Sigmoid colon (tissue), 7 donors: ENCODE results near the gene PPM1M. TPM values are rescaled to one million over a fixed set of nuclear protein-coding genes. Genes with fewer than 3 reads are reported as not detected.
A peak's percentile ranks its signal among the peaks of the same experiment; 100 is the strongest.

Source experiments
- DNase-seq: peaks from one replicate; pipeline ENCODE4 v3.0.0-alpha.2; 2019
- H3K27ac ChIP-seq, 4 donors: fragments of 200-600 bp; sonication (generic); one replicate each; pipeline ENCODE4 v1.5.1; 2016 to 2019; ENCODE audit warnings: mild to moderate bottlenecking in 1 of 4
- H3K27me3 ChIP-seq, 3 donors: fragments of 200-600 bp; sonication (generic); one replicate each; pipeline ENCODE4 v1.5.1; 2019; ENCODE audit warnings: mild to moderate bottlenecking in 1 of 3
- H3K36me3 ChIP-seq, 4 donors: fragments of 200-600 bp; sonication (generic); one replicate each; pipeline ENCODE4 v1.5.1; 2016 to 2019
- H3K4me1 ChIP-seq, 4 donors: fragments of 200-600 bp; sonication (generic); one replicate each; pipeline ENCODE4 v1.5.1; 2017 to 2019
- H3K4me3 ChIP-seq, 4 donors: fragments of 200-600 bp; sonication (generic); one replicate each; pipeline ENCODE4 v1.5.1; 2017 to 2019; ENCODE audit warnings: mild to moderate bottlenecking in 2 of 4, moderate library complexity in 1 of 4
- H3K9me3 ChIP-seq, 4 donors: fragments of 200-600 bp in 3 of 4; sonication (generic) in 3 of 4; one replicate each; pipeline versions ENCODE4 v1.5.1 to v1.6.1; 2013 to 2019
- CTCF ChIP-seq, 4 experiments: fragments of 450-650 bp in 3 of 4; fragments of 200-600 bp in 1 of 4; IDR thresholded peaks; one replicate each; pipeline ENCODE4 v1.5.1; 2016 to 2019; ENCODE audit warnings: antibody characterized with exemption in 4 of 4, mild to moderate bottlenecking in 3 of 4, moderate library complexity in 2 of 4
- EP300 ChIP-seq, 4 donors: sonication (generic); formaldehyde crosslinking; IDR thresholded peaks; one replicate each; pipeline ENCODE4 v1.6.1; 2017; ENCODE audit warnings: antibody characterized with exemption in 4 of 4
- POLR2A ChIP-seq, 2 donors: fragments of 450-650 bp; IDR thresholded peaks; one replicate each; pipeline ENCODE4 v1.6.1; 2016; ENCODE audit warnings: antibody characterized with exemption in 2 of 2, mild to moderate bottlenecking in 2 of 2, moderate library complexity in 2 of 2
- POLR2AphosphoS5 ChIP-seq, 4 donors: sonication (generic); formaldehyde crosslinking; IDR thresholded peaks; one replicate each; pipeline ENCODE4 v1.6.1; 2017; ENCODE audit warnings: antibody characterized with exemption in 4 of 4
- WGBS, 2 donors: extraction: QIAGEN DNeasy Blood & Tissue Kit; methylation state at CpG; one replicate each; pipeline ENCODE4 v1.1.7; 2013; 5-methylcytosine and 5-hydroxymethylcytosine counted together
- intact Hi-C: fragments of 100-400 bp; cut with DNase I; formaldehyde crosslinking; loops from one replicate; pipeline ENCODE4 v1.15.1; 2023
- polyA plus RNA-seq, 3 donors: library from polyadenylated mRNA; stranded (reverse); fragments of 200-250 nt; gene quantifications; one replicate each; pipeline ENCODE4 v1.2.3, GENCODE V29; 2013
- total RNA-seq, 4 donors: library from RNA; depleted of rRNA; stranded (reverse); fragments of >200 nt; gene quantifications; one replicate each; pipeline ENCODE4 v1.1.0, GENCODE V29; 2016
- donor health status: healthy with polysubstance abuse.
- donor health status: Bipolar disorder and iron deficiency.
- donor health status: healthy.

PPM1M gene
- total and polyA plus RNA-seq, 7 donors = 5.8 to 28.2 (median 21.7) TPM

- no peak for TF ChIP-seq POLR2AphosphoS5 (IDR thresholded peaks at IDR 0.05)
- TF ChIP-seq EP300 (IDR thresholded peaks at IDR 0.05) = no peak
- TF ChIP-seq CTCF (IDR thresholded peaks at IDR 0.05) = no peak
- TF ChIP-seq POLR2A (IDR thresholded peaks at IDR 0.05) = no peak
- H3K9me3 ChIP-seq = no peaks in the 10 kb centered on the region
- intact Hi-C loops = loop anchor here (2.0 to 5.0 kb wide), 2 partner anchors 50 to 291 kb away; partner anchors contain the start of gene RPL29
- 80 to 92% methylated on average over 6 of the region's 6 CpGs for WGBS, 2 donors
- no peaks in the 10 kb centered on the region for H3K27me3 ChIP-seq
- H3K27ac ChIP-seq = peak overlapping the region in 2 of 4 donors; percentile 97 to 99
- peak overlapping the region in 3 of 4 donors; percentile 76 to 89 (median 79) for H3K4me3 ChIP-seq
- peaks cover 0 to 17% (median 10%) of the 10 kb centered on the region in 4 donors for H3K4me1 ChIP-seq
- H3K36me3 ChIP-seq = peaks cover 0 to 20% (median 8%) of the 10 kb centered on the region in 4 donors
- peak; percentile 36 for DNase-seq
Measured at GRCh38 chr3:52288674-52289073, 43.1 kb downstream of the PPM1M start.

GRCh38 chr3:52289338-52289746, 43.8 kb downstream of the PPM1M start:
- no peaks in the 10 kb centered on the region for H3K9me3 ChIP-seq
- H3K27me3 ChIP-seq = no peaks in the 10 kb centered on the region
- intact Hi-C loops = loop anchor here (2.0 to 5.0 kb wide), 2 partner anchors 49 to 292 kb away; partner anchors contain the start of gene RPL29
- peaks cover 0 to 17% (median 10%) of the 10 kb centered on the region in 4 donors for H3K4me1 ChIP-seq
- no peak overlapping the region for H3K4me3 ChIP-seq
- 16 to 73% methylated on average over 1 of the region's 1 CpG for WGBS, 2 donors
- peak; percentile 40 for DNase-seq
- H3K36me3 ChIP-seq = peaks cover 0 to 24% (median 8%) of the 10 kb centered on the region in 4 donors
- TF ChIP-seq CTCF (IDR thresholded peaks at IDR 0.05) (no peak), POLR2A (IDR thresholded peaks at IDR 0.05) (no peak), POLR2AphosphoS5 (IDR thresholded peaks at IDR 0.05) (no peak), EP300 (IDR thresholded peaks at IDR 0.05) (no peak)
- no peak overlapping the region for H3K27ac ChIP-seq

- intact Hi-C loops = loop anchor here (2.0 to 5.0 kb wide), 2 partner anchors 49 to 293 kb away; partner anchors contain the start of gene RPL29
- Histone ChIP-seq H3K27me3 (no peaks in the 10 kb centered on the region), H3K36me3 (peaks cover 0 to 24% (median 8%) of the 10 kb centered on the region in 4 donors), H3K27ac (no peak overlapping the region), H3K9me3 (no peaks in the 10 kb centered on the region), H3K4me1 (peaks cover 0 to 17% (median 10%) of the 10 kb centered on the region in 4 donors), H3K4me3 (no peak overlapping the region)
- TF ChIP-seq POLR2A (IDR thresholded peaks at IDR 0.05) (no peak), CTCF (IDR thresholded peaks at IDR 0.05) (peak in 1 of 4 experiments; percentile 5), POLR2AphosphoS5 (IDR thresholded peaks at IDR 0.05) (no peak)
- DNase-seq = peak; percentile 59
- 22 to 69% methylated on average over 15 of the region's 15 CpGs for WGBS, 2 donors
Measured at GRCh38 chr3:52289747-52290595, 44.4 kb downstream of the PPM1M start.

DNA sequence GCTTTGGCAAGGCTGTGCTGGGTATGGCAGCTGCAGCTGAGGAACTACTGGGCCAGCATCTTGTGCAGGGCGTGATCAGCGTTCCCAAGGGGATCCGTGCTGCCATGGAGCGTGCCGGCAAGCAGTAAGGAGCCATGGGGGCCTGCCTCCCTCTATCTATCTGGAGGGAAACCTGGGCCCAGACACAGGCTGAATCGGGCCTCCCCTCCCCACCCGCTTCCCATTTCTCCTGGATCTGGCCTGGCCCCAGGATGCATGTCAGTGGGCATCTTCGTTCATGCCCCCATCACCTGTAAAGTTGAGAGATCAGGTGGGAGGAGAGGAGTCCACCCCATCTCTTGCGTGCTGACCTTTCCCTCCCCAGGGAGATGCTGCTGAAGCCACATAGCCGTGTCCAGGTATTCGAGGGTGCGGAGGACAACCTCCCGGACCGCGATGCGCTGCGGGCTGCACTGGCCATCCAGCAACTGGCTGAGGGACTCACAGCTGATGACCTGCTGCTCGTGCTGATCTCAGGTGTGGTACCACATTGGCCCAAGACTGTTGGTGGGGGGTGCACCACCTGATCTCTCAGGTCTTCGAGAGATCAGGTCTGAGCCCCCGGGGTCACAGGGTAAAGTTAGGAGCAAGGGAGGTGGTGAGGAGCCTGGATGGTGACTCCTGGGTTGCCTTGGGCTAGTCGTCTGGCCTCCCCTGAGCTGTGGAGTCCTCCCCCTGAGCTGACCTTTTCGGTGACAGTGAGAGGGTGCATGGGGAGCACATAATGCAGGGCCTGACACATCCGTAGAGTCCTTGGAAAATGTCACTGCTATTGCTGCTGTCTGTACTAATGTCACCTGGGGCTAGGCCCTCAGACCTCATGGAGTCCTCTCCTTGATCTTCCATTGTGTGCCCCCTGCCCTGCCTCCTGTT, 45.3 kb downstream of the PPM1M start:
- DNase-seq = peak; percentile 59
- Histone ChIP-seq H3K9me3 (no peaks in the 10 kb centered on the region), H3K36me3 (peaks cover 0 to 24% (median 8%) of the 10 kb centered on the region in 4 donors), H3K4me3 (no peak overlapping the region), H3K27me3 (no peaks in the 10 kb centered on the region), H3K27ac (no peak overlapping the region), H3K4me1 (peaks cover 0 to 17% (median 10%) of the 10 kb centered on the region in 4 donors)
- TF ChIP-seq POLR2AphosphoS5 (IDR thresholded peaks at IDR 0.05) (no peak), EP300 (IDR thresholded peaks at IDR 0.05) (no peak), POLR2A (IDR thresholded peaks at IDR 0.05) (no peak), CTCF (IDR thresholded peaks at IDR 0.05) (no peak)
- 45 to 84% methylated on average over 23 of the region's 23 CpGs for WGBS, 2 donors
- intact Hi-C loops = no loop called here
